GM21381 (cell line): ENCODE results near the gene BARD1.
"Not testable (repeated sequence)": the region's sequence is repeated elsewhere in the genome, so short reads cannot be mapped to it uniquely, and the experiment has no call there.

Source experiments
- ATAC-seq: cut with Tn5 transposase; IDR thresholded peaks from one replicate; pipeline ENCODE4 v1.9.1; 2021; ENCODE audit warnings: mild to moderate bottlenecking, moderate library complexity; ENCODE audit not compliant: unreplicated experiment

BARD1 gene

DNA sequence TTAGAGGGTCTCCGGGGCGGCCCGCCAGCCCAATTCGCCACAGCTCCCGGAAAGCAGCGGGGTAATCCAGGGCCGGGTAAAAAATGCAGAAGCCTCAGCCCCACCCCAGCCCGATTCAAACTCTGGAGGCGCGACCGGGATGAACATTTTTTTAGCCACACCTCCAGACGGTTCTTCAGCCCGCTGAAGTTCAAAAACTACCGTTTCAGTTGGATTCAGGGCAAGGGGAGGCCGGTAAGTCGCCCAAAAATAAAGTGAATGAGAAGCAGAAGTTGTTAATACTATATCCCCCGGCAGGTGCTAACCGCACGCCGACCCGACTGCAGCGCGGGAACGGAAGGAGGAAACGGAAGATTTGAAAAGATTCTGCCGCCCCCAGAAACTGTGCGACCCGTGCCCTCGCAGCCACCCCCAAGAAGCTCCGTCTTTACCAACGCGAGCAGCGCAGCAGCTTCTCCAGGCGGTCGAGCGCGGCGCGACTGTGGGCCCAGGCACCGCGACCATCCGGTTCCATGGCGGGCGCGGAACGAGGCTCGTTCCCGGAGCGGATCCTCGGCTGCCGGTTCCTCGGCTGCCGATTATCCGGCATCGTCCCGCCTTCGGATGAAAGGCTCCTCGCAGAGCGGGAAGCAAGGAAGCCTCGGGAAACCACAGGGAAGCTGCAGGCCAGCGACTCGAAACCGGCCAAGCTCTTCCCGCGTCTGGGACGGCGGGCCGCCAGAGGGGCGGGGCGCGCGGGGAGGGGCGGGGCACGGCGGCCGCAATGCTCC, at the start of gene BARD1:
Gene BARD1 (minus strand): TSS at position 703 of the 770 bp plus-strand sequence. CDS start 114 bp downstream, at position 589.
- peak; percentile 25 for ATAC-seq

DNA sequence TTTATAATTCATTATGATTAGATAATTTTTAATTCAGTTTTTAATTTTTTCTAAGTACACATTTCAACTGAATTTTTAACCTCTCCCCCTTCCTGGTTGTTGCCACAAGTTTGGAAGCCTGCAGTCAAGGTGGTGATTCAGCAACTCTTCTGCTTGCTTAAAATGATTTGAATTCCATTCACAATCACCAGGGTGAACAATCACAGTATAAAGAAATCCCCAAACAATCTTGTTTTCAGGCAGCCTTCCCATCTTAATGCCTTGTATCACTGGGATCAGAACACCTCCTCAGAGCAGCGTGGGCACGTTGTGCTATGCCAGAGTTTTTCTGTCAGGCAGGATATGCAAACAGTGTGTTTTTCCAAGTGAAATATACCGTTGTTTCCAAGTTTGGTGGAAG, 46.7 kb upstream of the BARD1 start:
- no peak for ATAC-seq

DNA sequence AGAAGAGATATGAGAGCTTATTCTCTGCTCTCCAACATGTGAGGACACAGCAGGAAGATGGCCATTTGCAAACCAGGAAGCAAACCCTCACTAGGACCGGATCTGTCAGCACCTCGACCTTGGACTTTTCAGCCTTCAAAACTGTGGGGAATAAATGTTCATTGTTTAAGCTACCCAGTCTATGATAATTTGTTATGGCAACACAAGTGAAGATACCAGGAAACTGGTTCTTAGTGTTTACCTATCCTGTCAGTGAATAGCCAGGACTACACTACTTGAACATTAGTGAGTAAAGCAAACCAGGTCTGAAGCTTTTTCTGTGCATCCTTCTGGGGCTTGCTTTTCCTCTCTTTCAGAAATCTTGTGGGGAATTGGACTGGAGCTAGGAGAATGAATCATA, 44.4 kb upstream of the BARD1 start:
- ATAC-seq, result no peak

DNA sequence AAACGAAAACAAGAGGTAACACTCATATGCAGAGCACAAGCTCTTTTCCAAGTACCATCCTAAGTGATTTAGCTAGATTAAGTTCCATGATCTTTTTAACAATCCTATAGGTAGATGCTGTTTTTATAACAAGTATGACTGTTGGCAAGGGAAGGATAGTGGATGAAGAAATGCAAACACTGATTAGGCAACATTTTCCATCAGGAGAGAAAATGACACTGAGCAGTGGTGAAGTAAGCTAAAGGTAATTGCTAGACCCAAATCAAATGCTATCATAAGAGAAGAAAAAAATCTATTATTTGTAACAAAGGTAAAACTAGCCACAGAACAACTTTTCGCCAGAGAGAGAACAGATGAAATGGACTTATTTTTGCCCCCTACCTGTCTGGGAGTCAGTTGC, 34.3 kb upstream of the BARD1 start:
- ATAC-seq, result no peak

DNA sequence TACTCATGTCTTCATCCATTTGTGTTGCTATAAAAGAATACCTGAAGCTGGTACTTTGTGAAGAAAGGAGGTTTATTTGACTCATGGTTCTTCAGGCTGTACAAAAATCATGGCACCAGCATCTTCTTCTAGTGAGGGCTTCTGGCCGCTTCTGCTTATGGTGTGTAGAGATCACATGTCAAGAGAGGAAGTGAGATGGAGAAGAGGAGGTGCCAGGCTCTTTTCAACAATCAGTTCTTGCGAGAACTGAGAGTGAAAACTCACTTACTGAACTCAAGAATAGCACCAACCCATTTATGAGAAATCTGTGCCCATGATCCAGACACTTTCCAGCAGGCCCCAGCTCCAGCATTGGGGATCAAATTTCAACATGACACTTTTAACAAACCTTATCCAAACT, 30.0 kb upstream of the BARD1 start:
- ATAC-seq, result peak; percentile 68

DNA sequence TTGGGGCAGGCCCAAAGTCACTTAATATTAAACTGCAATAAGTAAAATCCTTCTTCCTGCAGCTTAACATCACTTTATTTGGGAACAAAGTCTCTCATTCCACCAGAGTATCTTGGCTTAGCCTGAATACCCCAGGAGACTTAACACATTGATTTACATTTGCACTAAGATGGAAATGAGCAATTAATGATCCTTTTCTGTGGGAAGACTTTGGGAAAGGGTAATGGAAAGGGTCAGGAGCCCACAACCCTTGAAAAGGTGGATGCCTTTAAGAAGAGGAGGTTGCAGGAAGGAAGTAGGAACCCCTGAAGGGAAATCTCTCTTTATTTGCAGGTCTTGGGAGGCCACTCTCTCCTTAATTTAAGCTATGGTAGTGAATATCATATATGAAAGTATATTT, 28.0 kb upstream of the BARD1 start:
- ATAC-seq, result no peak

DNA sequence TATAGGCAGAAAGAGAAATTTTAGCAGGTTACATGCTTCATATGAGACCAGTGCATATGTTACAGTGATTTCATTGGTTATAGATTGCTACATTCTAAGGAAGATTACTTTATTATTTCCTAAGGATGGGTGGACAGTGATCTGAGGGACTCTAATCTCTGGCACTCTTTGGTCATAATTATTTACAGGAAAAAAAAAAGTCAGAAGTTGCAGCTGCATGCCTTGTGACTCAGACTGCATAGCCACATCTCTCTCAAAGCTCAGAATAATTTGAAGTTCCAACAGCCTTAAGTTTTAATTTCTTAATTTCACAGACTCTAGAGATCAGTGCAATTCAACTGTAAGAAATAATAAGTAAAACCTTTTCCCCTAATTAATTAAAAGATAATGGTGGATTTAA, 27.1 kb upstream of the BARD1 start:
- no peak for ATAC-seq

DNA sequence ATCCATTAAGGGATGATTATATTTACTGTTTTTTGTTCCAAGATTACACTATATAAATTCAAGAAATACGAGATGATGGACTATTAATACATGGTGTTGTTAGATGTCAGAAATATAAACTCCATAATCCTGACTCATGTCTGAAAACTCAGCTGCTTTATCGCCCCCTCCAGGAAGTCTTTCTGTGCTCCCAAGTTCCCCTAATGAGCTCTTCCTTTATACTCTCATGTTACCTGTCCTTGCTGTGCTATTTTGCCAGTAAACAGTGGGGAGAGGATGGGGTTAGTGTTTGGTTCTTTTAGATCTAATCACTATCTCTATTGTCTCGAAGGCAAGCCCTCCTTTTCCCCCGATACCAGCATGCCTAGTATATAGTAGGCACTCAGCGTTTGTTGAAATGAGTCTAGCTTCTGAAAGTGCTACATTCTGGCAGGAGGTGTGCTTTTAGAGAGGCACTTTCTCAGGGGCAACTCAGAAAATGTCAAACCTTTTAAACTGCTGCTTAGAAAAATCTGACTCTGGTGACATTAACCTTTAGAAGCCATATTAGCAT, 21.4 kb upstream of the BARD1 start:
- no peak for ATAC-seq

DNA sequence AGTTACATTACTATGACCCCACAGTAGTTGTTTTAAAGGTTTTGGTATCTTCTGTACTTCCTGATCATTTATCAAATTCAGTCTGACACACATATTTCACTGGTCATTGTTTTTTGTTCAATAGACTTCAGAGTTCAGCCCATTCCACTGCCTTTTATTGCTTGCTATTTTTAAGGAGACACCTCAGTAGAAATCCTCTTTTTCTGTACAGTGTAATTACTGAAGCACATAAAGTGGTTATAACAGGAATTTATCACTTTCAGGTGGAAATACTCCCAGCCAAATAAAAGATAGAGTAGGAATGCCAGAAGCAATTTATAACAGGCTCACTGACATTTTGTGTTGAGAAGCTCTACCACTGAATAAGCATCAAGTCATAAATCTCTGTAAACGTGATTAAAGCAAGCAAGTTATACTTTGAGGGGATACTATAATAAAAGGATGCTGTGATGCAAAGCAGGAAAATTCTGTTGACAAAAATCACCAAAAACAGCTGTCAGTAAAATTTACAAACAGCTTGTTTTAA, 6.6 kb upstream of the BARD1 start:
- ATAC-seq, result no peak

DNA sequence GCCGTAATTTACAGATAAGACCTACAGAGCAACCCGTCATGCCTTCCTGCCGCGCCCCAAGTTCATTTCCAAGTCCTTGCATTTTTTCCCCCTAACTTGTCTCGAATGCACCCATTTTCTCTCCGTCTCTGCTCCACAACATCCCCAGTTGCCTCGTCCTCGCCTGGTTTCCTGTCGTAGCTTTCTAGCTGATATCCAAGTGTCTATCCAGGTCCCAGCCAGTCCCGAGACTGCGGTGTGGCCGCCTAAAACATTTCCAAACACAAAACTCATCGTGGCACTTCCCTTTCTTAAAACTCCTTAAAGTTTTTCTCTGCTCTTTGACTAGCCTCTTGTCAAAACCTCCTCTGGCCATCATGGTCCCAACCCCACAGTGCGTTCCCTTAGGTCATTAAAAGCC, 1.2 kb upstream of the BARD1 start:
- ATAC-seq, result no peak

DNA sequence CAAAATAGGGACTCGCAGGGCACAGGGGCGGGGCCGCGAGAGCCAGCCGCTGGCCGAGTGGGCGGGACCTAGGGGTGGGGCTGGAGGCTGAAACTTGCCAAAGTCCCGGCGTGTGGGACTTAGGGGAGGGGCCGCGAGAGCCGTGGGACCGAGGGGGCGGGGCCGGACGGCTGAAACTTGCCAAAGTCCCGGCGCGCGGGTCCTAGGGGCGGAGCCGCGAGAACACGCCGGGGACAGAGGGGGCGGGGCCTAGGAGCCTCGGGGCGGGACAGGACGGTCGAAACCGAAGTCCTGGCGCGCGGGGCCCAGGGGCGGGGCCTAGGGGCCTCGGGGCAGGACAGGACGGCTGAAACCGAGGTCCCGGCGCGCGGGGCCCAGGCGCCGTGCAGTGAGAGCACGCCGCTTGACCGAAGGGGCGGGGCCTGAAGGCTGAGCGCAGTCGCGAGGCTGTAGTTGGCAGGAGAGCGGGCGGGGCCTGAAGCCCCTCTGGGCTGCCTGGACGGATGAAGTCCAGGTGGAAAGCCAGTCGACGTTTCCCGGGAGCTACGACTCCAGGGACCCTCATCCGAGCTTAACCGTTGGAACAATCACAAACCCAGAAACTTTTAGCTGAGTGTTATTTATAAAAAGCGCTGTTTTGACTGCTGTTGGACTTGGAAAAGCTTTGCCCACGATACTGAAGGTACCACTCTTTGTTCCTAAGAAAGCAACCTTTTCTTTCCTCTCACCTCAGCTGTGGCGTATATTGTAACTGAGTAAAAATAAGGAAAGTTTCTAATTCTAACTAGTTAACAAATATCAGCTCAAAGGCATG, 475 bp upstream of the BARD1 start:
- ATAC-seq, result peak; percentile 85

DNA sequence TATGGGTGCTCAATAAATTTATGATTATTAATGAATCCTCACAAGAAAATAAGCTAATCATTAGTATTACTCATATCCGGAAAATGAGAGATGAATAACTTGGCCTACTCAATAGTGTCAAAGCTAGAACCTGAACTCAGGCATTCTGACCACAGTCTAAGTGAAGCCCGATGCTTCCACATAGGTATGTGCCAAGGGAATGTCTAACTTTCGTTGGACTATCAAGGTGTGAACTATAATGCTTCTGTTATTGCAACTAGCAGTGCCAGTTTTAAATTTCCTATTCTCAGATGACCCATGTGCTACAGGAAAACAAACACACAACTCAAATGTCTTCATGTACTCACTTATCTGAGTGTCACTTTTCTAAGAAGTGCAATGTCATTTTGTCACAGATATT, 1.8 kb downstream of the BARD1 start:
- ATAC-seq, result no peak

DNA sequence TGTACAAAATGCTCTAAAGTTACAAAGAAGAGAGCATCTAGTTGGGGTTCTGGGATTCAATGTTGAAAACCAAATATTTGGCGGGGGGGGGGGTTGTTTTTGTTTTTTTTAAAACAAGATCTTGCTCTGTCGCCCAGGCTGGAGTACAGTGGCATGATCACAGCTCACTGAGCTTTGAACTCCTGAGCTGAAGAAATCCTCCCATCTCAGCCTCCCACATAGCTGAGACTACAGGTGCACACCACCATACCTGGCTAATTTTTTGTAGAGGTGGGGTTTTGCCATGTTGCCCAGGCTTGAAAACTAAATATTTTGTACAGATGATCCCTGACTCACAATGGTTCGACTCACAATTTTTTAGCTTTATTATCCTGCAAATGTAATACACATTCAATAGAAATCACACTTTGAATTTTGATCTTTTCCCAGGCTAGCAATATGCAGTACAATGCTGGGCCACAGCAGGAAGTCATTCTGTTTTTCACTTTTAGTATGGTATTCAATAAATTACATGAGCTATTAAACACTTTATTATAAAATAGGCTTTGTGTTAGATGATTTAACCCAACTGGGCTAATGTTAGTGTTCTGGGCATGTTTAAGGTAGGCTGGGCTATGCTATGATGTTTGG, 7.6 kb downstream of the BARD1 start:
- no peak for ATAC-seq

DNA sequence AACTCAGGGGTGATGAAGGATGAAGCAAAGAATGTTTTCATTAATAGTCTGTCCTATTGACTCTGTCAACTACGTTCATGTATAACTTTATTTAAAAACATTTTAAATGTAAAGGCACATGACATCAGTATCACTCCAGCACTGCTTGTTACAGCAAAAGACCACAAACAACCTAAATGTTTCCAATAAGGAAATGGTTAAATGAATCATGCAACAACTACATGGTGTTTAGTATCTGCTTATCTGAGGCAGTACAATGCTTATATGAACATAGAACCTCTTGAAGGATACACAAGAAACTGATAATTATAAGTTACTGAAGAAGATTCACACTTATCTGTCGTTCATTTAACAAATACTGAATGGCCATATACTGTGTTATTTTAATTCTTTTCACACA, 8.4 kb downstream of the BARD1 start:
- ATAC-seq, result no peak

DNA sequence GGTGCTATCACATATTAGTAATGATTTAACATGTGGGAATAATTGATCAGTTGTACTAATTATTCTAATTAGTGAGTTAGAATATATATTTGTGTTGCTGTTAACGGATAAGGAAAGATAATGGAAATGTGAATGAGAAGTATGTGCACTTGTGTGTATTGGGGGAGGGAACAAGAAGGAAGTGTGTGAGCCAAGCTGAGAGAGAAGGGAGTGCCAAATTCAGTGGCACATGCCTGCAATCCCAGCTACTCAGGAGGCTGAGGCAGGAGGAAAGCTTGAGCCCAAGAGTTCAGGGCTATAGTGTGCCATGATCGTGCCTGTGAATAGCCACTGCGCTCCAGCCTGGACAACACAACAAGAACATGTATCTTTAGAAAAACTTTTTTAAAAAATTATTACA, 9.3 kb downstream of the BARD1 start:
- ATAC-seq, result no peak

DNA sequence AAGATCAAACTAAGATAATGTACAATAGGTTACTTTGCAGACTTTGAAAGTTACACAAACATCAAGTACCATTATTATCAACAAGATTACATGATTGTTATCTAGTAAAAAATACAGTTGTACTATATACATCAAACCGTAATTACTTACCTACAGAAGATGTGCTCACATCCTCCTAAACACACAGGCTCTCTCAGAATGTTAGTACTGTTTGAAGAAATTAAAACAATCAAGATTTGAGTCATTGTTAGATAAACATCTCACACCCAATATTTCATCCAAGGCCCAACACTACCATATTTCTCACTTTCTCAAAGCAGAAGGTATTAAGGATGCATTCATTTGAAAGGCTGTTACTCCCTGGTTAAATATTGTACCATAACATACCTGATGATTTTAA, 12.6 kb downstream of the BARD1 start:
- no peak for ATAC-seq

DNA sequence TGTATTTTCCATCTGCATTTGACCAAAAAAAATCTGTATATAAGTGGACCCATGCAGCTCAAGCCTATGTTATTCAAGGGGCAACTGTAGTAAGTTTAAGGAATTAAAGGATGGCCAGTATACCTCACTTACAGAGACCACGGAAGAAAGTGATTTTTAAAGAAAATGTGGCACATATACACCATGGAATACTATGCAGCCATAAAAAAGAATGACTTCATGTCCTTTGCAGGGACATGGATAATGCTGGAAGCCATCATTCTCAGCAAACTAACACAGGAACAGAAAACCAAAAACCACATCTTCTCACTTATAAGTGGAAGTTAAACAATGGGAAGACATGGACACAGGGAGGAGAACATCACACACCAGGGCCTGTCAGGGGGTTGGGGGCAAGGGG, 26.3 kb downstream of the BARD1 start:
- ATAC-seq, result not testable (repeated sequence)

DNA sequence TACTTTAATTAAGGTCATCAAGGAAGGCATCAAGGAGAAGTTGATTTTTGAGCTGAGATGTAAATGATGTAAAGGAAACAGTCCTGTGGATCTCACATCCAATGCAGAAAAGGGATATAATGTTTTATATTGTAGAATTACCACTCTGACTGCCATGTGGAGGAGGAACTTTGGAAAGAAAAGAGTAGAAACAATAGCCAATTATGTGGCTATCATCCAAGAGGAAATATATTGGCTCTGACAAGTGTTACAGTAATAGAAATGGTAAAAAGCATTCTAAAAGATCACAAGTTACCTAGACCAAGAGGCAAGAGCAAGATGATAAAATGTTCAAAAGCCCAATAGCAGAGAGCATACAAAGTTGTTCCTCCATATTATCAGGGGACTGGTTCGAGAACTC, 26.8 kb downstream of the BARD1 start:
- no peak for ATAC-seq

DNA sequence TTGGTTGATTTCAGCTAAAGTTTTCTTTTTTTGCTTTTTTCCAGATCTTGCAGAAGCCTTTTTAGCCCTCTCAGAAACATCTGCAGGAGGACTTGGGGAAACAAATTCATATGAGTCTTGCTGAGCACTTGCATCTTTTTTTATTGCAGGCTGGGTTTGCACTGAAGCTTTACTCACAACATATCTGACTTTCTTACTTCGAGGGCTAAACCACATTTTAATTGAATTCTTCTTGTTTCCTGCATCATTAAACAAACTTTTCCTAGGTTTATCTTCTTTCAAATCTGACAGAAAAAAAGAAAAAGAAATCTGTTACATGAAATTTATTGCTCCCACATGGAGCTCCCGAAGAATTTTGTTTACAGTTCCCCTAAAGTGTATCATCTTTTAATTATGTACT, 28.3 kb downstream of the BARD1 start:
- ATAC-seq, result no peak

DNA sequence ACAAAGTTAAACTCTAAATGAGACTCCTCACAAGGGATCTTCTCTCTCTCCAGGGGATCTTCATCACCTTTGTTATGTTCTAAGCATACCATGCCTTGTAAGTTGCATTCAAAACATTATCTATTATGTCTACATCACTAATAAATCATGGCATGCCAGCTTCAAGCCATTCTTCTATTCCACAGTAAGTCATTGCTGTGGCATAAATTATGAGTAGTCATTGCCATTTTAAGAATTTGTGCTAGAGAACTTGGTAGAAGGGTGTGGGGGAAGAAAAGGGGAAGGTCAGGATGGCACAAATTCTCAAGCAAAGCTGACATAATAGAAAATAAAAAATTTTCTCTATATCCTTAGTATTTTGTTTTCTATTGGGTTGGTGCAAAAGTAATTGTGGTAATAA, 33.5 kb downstream of the BARD1 start:
- ATAC-seq, result no peak

DNA sequence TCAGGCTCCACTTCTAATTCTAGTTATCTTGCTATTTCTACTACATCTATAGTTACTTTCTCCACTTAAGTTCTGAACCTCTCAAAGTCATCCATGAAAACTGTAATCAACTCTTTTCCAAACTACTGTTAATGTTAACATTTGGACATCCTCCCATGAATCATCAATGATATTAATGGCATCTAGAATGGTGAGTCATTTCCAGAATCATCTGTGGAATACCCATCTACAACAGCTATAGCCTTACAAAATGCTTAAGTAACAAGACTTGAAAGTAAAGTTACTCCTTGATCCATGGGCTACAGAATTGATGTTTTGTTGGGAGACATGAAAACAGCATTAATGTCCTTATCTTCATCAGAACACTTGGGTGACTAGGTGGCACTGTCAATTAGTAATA, 35.4 kb downstream of the BARD1 start:
- no peak for ATAC-seq
